Neuronal stem cell (in vitro differentiated cells): ENCODE data around the gene KATNB1.
"Not testable (repeated sequence)": the region's sequence is repeated elsewhere in the genome, so short reads cannot be mapped to it uniquely, and the experiment has no call there.

Experiments used
- DNase-seq: peaks from one replicate; pipeline ENCODE4 v3.0.0-alpha.2; 2013; ENCODE audit warnings: low spot score
- H2AFZ ChIP-seq: one replicate; pipeline ENCODE4 v1.6.1; 2013; ENCODE audit warnings: mild to moderate bottlenecking, low read length, inconsistent platforms
- H2AK5ac ChIP-seq: 2 replicates; pipeline ENCODE4 v1.6.1; 2013; ENCODE audit warnings: low read depth, mild to moderate bottlenecking, inconsistent platforms, low read length, moderate library complexity, mixed read lengths
- H2BK120ac ChIP-seq: 2 replicates; pipeline ENCODE4 v1.6.1; 2013; ENCODE audit warnings: low read depth, mild to moderate bottlenecking, inconsistent platforms, low read length, moderate library complexity, mixed read lengths
- H2BK12ac ChIP-seq: one replicate; pipeline ENCODE4 v1.6.1; 2013; ENCODE audit warnings: low read length, inconsistent platforms
- H2BK15ac ChIP-seq: 2 replicates; pipeline ENCODE4 v1.6.1; 2013; ENCODE audit warnings: mild to moderate bottlenecking, low read length, inconsistent platforms, mixed read lengths
- H2BK5ac ChIP-seq: one replicate; pipeline ENCODE4 v1.6.1; 2013; ENCODE audit warnings: inconsistent platforms, mild to moderate bottlenecking, low read length, moderate library complexity
- H3K14ac ChIP-seq: one replicate; pipeline ENCODE4 v1.6.1; 2013; ENCODE audit warnings: low read length, inconsistent platforms
- H3K18ac ChIP-seq: 2 replicates; pipeline ENCODE4 v1.6.1; 2013; ENCODE audit warnings: low read length, inconsistent platforms
- H3K23ac ChIP-seq: 2 replicates; pipeline ENCODE4 v1.6.1; 2013; ENCODE audit warnings: low read depth, mild to moderate bottlenecking, mixed read lengths, low read length, inconsistent platforms; ENCODE audit not compliant: poor library complexity
- H3K27ac ChIP-seq: replicated peaks from 3 replicates; pipeline ENCODE4 v1.5.1; 2013; ENCODE audit warnings: low read length, inconsistent platforms
- H3K27me3 ChIP-seq, 3 experiments: 2 replicates each; pipeline ENCODE4 v1.6.1; 2013; ENCODE audit warnings: low read length in 3 of 3, mild to moderate bottlenecking in 2 of 3, inconsistent platforms in 1 of 3, low read depth in 1 of 3, mixed read lengths in 1 of 3, moderate library complexity in 1 of 3; ENCODE audit not compliant: control insufficient read depth in 3 of 3, insufficient read depth in 3 of 3
- H3K36me3 ChIP-seq, 2 donors: replicated peaks in 1 of 2; 2 replicates each; pipeline ENCODE4 v1.6.1; 2013; ENCODE audit warnings: low read length in 2 of 2; ENCODE audit not compliant: control insufficient read depth in 2 of 2, insufficient read depth in 2 of 2
- H3K4ac ChIP-seq: 2 replicates; pipeline ENCODE4 v1.6.1; 2013; ENCODE audit warnings: inconsistent platforms, mild to moderate bottlenecking, low read length, moderate library complexity
- H3K4me1 ChIP-seq, 2 donors: 1 replicate in 1 of 2; 2 replicates in 1 of 2; pipeline ENCODE4 v1.6.1; 2013; ENCODE audit warnings: low read length in 2 of 2, low read depth in 1 of 2; ENCODE audit not compliant: control insufficient read depth in 2 of 2, insufficient read depth in 1 of 2
- H3K4me2 ChIP-seq: one replicate; pipeline ENCODE4 v1.6.1; 2013; ENCODE audit warnings: mild to moderate bottlenecking, low read length, inconsistent platforms; ENCODE audit not compliant: insufficient read depth, poor library complexity, severe bottlenecking
- H3K4me3 ChIP-seq, 2 donors: 2 replicates each; pipeline ENCODE4 v1.5.1; 2013; ENCODE audit warnings: low read length in 2 of 2, mild to moderate bottlenecking in 2 of 2, inconsistent platforms in 1 of 2, moderate library complexity in 1 of 2
- H3K79me1 ChIP-seq: one replicate; pipeline ENCODE4 v1.6.1; 2013; ENCODE audit warnings: low read depth, mild to moderate bottlenecking, inconsistent platforms, low read length, moderate library complexity
- H3K9ac ChIP-seq: one replicate; pipeline ENCODE4 v1.6.1; 2013; ENCODE audit warnings: mild to moderate bottlenecking, low read depth, low read length, inconsistent platforms; ENCODE audit not compliant: poor library complexity
- H3K9me3 ChIP-seq, 2 donors: replicated peaks in 1 of 2; 2 replicates each; pipeline versions ENCODE3 to v1.6.1; 2013; ENCODE audit warnings: low read length in 2 of 2, mild to moderate bottlenecking in 2 of 2, inconsistent platforms in 1 of 2, low read depth in 1 of 2, mixed read lengths in 1 of 2, moderate library complexity in 1 of 2; ENCODE audit not compliant: control insufficient read depth in 2 of 2, insufficient read depth in 1 of 2
- H4K8ac ChIP-seq: one replicate; pipeline ENCODE4 v1.6.1; 2013; ENCODE audit warnings: low read depth, mild to moderate bottlenecking, inconsistent platforms, low read length, moderate library complexity
- H4K91ac ChIP-seq: one replicate; pipeline ENCODE4 v1.6.1; 2013; ENCODE audit warnings: low read length, low read depth, mild to moderate bottlenecking, inconsistent platforms; ENCODE audit not compliant: poor library complexity
- WGBS, 2 donors: extraction: QIAGEN DNeasy Blood & Tissue Kit; methylation state at CpG; one replicate each; pipeline ENCODE4 v1.1.7; 2013; ENCODE audit warnings: missing lambda C conversion rate in 2 of 2, mixed read lengths in 1 of 2; ENCODE audit not compliant: insufficient read length in 2 of 2, insufficient replicate concordance in 1 of 2; ENCODE audit errors: extremely low coverage in 2 of 2; 5-methylcytosine and 5-hydroxymethylcytosine counted together

KATNB1 gene

GRCh38 chr16:57778658-57779057 is 43.1 kb downstream of the KATNB1 start:
- Histone ChIP-seq H4K8ac (no peak overlapping the region), H3K27ac (no peak overlapping the region)
- no CpG with 5 or more reads among the region's 5 CpGs for WGBS, 2 donors

GRCh38 chr16:57779836-57780235 is 44.3 kb downstream of the KATNB1 start:
- H2AFZ ChIP-seq, H3K18ac ChIP-seq, H4K8ac ChIP-seq, H3K23ac ChIP-seq, H3K27ac ChIP-seq, H3K9ac ChIP-seq, H2BK5ac ChIP-seq, H4K91ac ChIP-seq, DNase-seq, H3K4me3 ChIP-seq, H3K4me2 ChIP-seq, H3K79me1 ChIP-seq, H2BK12ac ChIP-seq, H3K9me3 ChIP-seq, H2AK5ac ChIP-seq, H3K36me3 ChIP-seq, H3K4ac ChIP-seq, H3K27me3 ChIP-seq, H2BK120ac ChIP-seq, H3K14ac ChIP-seq, H2BK15ac ChIP-seq: not testable (repeated sequence)
- no CpG with 5 or more reads among the region's 5 CpGs for WGBS, 2 donors
- H3K4me1 ChIP-seq, result peaks cover 0 to 12% of the 10 kb centered on the region in 2 donors

More at GRCh38 chr16:57778658-57779057, 43.1 kb downstream of the KATNB1 start:
- Histone ChIP-seq H3K36me3 (no peaks in the 10 kb centered on the region), H4K91ac (no peak overlapping the region), H2BK120ac (no peak overlapping the region), H3K23ac (no peak overlapping the region), H2AFZ (no peak overlapping the region), H3K4me2 (no peak overlapping the region), H3K79me1 (no peaks in the 10 kb centered on the region), H3K14ac (no peak overlapping the region), H3K18ac (no peak overlapping the region), H3K4me1 (peaks cover 0 to 13% of the 10 kb centered on the region in 2 donors), H2AK5ac (no peak overlapping the region), H2BK12ac (no peak overlapping the region), H2BK15ac (no peak overlapping the region), H3K4me3 (no peak overlapping the region), H3K4ac (no peak overlapping the region), H3K9me3 (no peaks in the 10 kb centered on the region), H3K27me3 (no peaks in the 10 kb centered on the region), H3K9ac (no peak overlapping the region), H2BK5ac (no peak overlapping the region)
- no peak for DNase-seq

- Histone ChIP-seq H2BK120ac (no peak overlapping the region), H4K8ac (no peak overlapping the region), H3K36me3 (no peaks in the 10 kb centered on the region), H2BK5ac (no peak overlapping the region), H3K18ac (no peak overlapping the region), H3K27me3 (no peaks in the 10 kb centered on the region), H2BK15ac (no peak overlapping the region), H2BK12ac (no peak overlapping the region), H3K4me2 (no peak overlapping the region), H2AK5ac (no peak overlapping the region), H3K4ac (no peak overlapping the region), H3K79me1 (no peaks in the 10 kb centered on the region), H3K14ac (no peak overlapping the region), H3K9ac (no peak overlapping the region), H3K4me3 (no peak overlapping the region), H3K27ac (no peak overlapping the region), H3K4me1 (no peaks in the 10 kb centered on the region), H4K91ac (no peak overlapping the region), H3K9me3 (no peaks in the 10 kb centered on the region), H2AFZ (no peak overlapping the region), H3K23ac (no peak overlapping the region)
- no peak for DNase-seq
- no CpG with 5 or more reads among the region's 1 CpG for WGBS, 2 donors
Measured at GRCh38 chr16:57781349-57781740, 45.8 kb downstream of the KATNB1 start.

GRCh38 chr16:57781741-57782606 is 46.4 kb downstream of the KATNB1 start:
- Histone ChIP-seq H3K27me3 (no peaks in the 10 kb centered on the region), H4K91ac (no peak overlapping the region), H2AFZ (no peak overlapping the region), H2BK120ac (no peak overlapping the region), H3K4me3 (no peak overlapping the region), H3K27ac (no peak overlapping the region), H2AK5ac (no peak overlapping the region), H2BK5ac (no peak overlapping the region), H3K4me1 (no peaks in the 10 kb centered on the region), H3K36me3 (no peaks in the 10 kb centered on the region), H3K4me2 (no peak overlapping the region), H2BK12ac (no peak overlapping the region), H3K4ac (no peak overlapping the region), H3K18ac (peak overlapping the region; percentile 2), H3K14ac (no peak overlapping the region), H4K8ac (no peak overlapping the region), H3K79me1 (peaks cover under 1% of the 10 kb centered on the region), H2BK15ac (no peak overlapping the region), H3K9ac (no peak overlapping the region), H3K9me3 (no peaks in the 10 kb centered on the region), H3K23ac (no peak overlapping the region)
- no peak for DNase-seq
- no CpG with 5 or more reads among the region's 10 CpGs for WGBS, 2 donors
